ENCODE results near the gene SHMT2.

Gene SHMT2

DNA sequence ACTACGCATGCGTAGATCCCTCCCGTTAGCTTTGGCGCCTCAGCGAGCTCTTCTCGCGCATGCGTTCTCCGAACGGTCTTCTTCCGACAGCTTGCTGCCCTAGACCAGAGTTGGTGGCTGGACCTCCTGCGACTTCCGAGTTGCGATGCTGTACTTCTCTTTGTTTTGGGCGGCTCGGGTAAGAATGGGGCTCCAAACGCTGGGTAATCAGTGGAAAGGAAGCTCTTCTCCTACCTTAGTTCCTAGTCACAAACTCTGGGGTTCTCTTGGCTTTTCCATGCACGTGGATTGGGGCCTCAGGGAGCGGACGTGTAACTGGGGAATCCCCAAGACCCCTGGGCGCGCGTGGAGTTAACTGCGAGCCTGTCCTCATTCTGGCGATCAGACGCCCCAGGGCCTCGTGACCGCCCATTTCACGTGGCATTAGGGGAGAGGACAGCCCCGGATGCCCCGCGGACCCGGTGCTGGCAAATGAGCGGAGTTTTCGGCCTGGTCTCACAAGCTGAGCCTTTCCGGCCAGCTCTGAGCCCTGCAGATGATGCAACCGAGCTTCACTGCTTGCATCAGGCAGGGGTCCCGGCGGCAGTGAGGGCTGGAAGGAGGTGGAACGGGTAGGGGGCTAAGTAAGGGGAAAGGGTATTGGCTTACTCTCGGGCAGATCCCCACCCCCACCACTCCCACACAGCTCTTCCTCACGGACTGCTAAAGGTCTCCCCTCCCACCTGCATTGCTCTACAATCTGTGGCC, at the start of gene SHMT2:
Gene SHMT2, plus strand, starts transcription at position 78 of the 747 bp plus-strand sequence. Its CDS starts 68 bp downstream, at position 146.
- Histone ChIP-seq H3K4me1 (ENCODE audit: control insufficient read depth, insufficient read depth, low read length) (peaks cover 21% of the 10 kb centered on the region), H3K27me3 (ENCODE audit: control insufficient read depth in 1 of 2, insufficient read depth in 2 of 2, low read length in 2 of 2) (peaks cover 19 to 25% of the 10 kb centered on the region in 2 donors), H3K4me3 (ENCODE audit: low read length in 2 of 2) (peak within 1 kb of the TSS; percentile 88 to 90), H3K9ac (ENCODE audit: low read length in 2 of 2) (peak within 1 kb of the TSS; percentile 76 to 78), H3K9me3 (ENCODE audit: control insufficient read depth in 2 of 2, low read length in 2 of 2) (no peaks in the 10 kb centered on the region), H3K36me3 (ENCODE audit: control insufficient read depth in 2 of 2, insufficient read depth in 2 of 2, low read length in 2 of 2) (peaks cover 14 to 25% of the 10 kb centered on the region in 2 donors), H3K27ac (ENCODE audit: low read length) (peak within 1 kb of the TSS; percentile 37)

GRCh38 chr12:57180321-57180989, 49.1 kb upstream of the SHMT2 start:
- H3K27ac ChIP-seq (ENCODE audit: low read length) = no peak overlapping the region
- no peak overlapping the region for H3K4me3 ChIP-seq (ENCODE audit: low read length in 2 of 2)
- H3K4me1 ChIP-seq (ENCODE audit: control insufficient read depth, insufficient read depth, low read length) = peaks cover 4% of the 10 kb centered on the region
- H3K9ac ChIP-seq (ENCODE audit: low read length in 2 of 2) = peak overlapping the region in 1 of 2 donors; percentile 13
- H3K9me3 ChIP-seq (ENCODE audit: control insufficient read depth in 2 of 2, low read length in 2 of 2) = no peaks in the 10 kb centered on the region
- H3K36me3 ChIP-seq (ENCODE audit: control insufficient read depth in 2 of 2, insufficient read depth in 2 of 2, low read length in 2 of 2) = peaks cover 48 to 61% of the 10 kb centered on the region in 2 donors
- H3K27me3 ChIP-seq (ENCODE audit: control insufficient read depth in 1 of 2, insufficient read depth in 2 of 2, low read length in 2 of 2) = no peaks in the 10 kb centered on the region

DNA sequence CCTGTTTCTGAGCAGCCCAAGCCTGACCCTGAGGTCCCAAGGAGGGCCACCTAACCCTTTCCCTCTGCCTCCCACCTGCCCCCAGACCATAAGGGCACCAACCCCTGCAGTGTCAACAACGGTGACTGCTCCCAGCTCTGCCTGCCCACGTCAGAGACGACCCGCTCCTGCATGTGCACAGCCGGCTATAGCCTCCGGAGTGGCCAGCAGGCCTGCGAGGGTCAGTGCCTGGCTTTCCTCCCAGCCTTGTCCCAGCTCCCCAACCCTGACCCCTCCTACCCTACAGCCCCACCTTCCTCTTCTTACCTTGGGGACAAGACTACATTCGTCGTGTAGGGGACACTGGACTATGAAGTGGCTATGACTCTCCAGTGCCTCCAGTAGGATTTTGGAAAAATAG, 48.4 kb upstream of the SHMT2 start:
- H3K9me3 ChIP-seq (ENCODE audit: control insufficient read depth in 2 of 2, low read length in 2 of 2) = no peaks in the 10 kb centered on the region
- no peak overlapping the region for H3K27ac ChIP-seq (ENCODE audit: low read length)
- H3K4me3 ChIP-seq (ENCODE audit: low read length in 2 of 2) = no peak overlapping the region
- peaks cover 55 to 66% of the 10 kb centered on the region in 2 donors for H3K36me3 ChIP-seq (ENCODE audit: control insufficient read depth in 2 of 2, insufficient read depth in 2 of 2, low read length in 2 of 2)
- no peaks in the 10 kb centered on the region for H3K27me3 ChIP-seq (ENCODE audit: control insufficient read depth in 1 of 2, insufficient read depth in 2 of 2, low read length in 2 of 2)
- H3K4me1 ChIP-seq (ENCODE audit: control insufficient read depth, insufficient read depth, low read length) = no peaks in the 10 kb centered on the region
- no peak overlapping the region for H3K9ac ChIP-seq (ENCODE audit: low read length in 2 of 2)

DNA sequence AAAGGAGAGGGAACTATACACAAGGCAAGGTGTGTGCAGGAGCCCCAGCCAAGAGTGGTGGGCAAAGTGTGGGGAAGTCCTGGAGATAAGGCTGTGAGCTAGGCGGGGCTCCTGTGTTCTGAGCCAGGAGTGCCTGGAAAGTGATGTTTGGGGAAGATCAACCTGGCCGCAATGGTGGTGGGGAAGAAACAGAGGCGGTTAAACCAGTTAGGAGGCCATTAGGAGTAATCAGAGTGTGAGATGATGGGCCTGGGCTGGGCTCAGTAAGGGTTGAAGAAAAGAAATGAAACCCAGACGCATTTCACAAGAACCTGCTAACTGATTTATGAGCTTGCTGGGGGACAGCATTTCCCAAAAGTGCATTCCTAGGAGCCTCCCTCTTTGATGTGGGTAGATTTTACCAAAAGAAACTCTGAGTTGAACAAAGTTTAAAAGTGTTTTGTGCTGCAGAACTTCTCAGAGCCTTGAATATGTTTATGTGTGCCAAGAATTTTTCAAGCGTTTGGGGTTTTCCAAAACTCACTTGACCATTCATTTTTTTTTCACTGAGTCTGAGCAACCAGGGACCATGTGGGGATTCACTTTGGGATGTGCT, 47.9 kb upstream of the SHMT2 start:
- H3K36me3 ChIP-seq (ENCODE audit: control insufficient read depth in 2 of 2, insufficient read depth in 2 of 2, low read length in 2 of 2) = peaks cover 59 to 66% of the 10 kb centered on the region in 2 donors

DNA sequence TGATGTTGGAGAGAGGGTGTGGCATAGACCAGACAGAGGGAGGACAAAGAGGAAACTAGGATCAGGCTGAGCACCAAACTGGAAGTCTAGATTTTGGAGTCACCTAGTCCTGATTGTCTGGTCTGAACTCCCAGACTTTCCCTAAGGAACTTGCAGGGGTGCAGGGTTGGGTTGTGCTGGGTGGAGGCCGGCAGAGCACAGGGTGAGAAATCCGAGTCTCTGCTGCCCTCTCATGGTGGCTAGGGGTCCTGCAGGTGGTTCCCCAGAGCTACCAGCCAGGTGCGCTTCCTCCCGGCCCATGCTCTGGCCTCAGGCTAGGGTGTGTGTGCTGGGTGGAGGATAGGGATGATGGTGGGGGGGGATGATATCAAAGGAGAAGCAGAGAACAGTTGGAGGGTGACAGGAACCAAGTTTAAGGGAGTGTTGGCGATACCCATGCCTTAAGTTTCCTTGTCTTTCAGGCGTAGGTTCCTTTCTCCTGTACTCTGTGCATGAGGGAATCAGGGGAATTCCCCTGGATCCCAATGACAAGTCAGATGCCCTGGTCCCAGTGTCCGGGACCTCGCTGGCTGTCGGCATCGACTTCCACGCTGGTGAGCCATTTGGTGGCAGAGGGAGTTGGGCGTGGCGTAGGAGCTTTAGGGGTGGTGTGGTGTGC, 46.5 kb upstream of the SHMT2 start:
- Histone ChIP-seq H3K4me1 (ENCODE audit: control insufficient read depth, insufficient read depth, low read length) (no peaks in the 10 kb centered on the region), H3K4me3 (ENCODE audit: low read length in 2 of 2) (peak overlapping the region in 1 of 2 donors; percentile 22), H3K27me3 (ENCODE audit: control insufficient read depth in 1 of 2, insufficient read depth in 2 of 2, low read length in 2 of 2) (no peaks in the 10 kb centered on the region), H3K9ac (ENCODE audit: low read length in 2 of 2) (no peak overlapping the region), H3K9me3 (ENCODE audit: control insufficient read depth in 2 of 2, low read length in 2 of 2) (no peaks in the 10 kb centered on the region), H3K27ac (ENCODE audit: low read length) (no peak overlapping the region), H3K36me3 (ENCODE audit: control insufficient read depth in 2 of 2, insufficient read depth in 2 of 2, low read length in 2 of 2) (peaks cover 61 to 68% of the 10 kb centered on the region in 2 donors)

More for the DNA sequence above, 47.9 kb upstream of the SHMT2 start:
- Histone ChIP-seq H3K9ac (ENCODE audit: low read length in 2 of 2) (no peak overlapping the region), H3K27me3 (ENCODE audit: control insufficient read depth in 1 of 2, insufficient read depth in 2 of 2, low read length in 2 of 2) (no peaks in the 10 kb centered on the region), H3K4me1 (ENCODE audit: control insufficient read depth, insufficient read depth, low read length) (no peaks in the 10 kb centered on the region), H3K27ac (ENCODE audit: low read length) (no peak overlapping the region), H3K9me3 (ENCODE audit: control insufficient read depth in 2 of 2, low read length in 2 of 2) (no peaks in the 10 kb centered on the region), H3K4me3 (ENCODE audit: low read length in 2 of 2) (no peak overlapping the region)

- H3K27me3 ChIP-seq (ENCODE audit: control insufficient read depth in 1 of 2, insufficient read depth in 2 of 2, low read length in 2 of 2) = no peaks in the 10 kb centered on the region
- no peaks in the 10 kb centered on the region for H3K9me3 ChIP-seq (ENCODE audit: control insufficient read depth in 2 of 2, low read length in 2 of 2)
- no peak overlapping the region for H3K27ac ChIP-seq (ENCODE audit: low read length)
- no peak overlapping the region for H3K9ac ChIP-seq (ENCODE audit: low read length in 2 of 2)
- no peak overlapping the region for H3K4me3 ChIP-seq (ENCODE audit: low read length in 2 of 2)
- H3K36me3 ChIP-seq (ENCODE audit: control insufficient read depth in 2 of 2, insufficient read depth in 2 of 2, low read length in 2 of 2) = peaks cover 58 to 69% of the 10 kb centered on the region in 2 donors
- H3K4me1 ChIP-seq (ENCODE audit: control insufficient read depth, insufficient read depth, low read length) = no peaks in the 10 kb centered on the region
Measured at GRCh38 chr12:57183939-57184725, 45.4 kb upstream of the SHMT2 start.

DNA sequence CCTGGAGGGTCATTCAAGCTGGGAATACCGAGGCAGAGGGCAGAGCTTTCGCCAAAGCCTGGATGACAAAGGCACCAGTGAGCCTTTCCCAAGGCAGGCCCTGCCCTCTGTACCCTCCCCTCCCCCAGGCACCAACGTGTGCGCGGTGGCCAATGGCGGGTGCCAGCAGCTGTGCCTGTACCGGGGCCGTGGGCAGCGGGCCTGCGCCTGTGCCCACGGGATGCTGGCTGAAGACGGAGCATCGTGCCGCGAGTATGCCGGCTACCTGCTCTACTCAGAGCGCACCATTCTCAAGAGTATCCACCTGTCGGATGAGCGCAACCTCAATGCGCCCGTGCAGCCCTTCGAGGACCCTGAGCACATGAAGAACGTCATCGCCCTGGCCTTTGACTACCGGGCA, 44.1 kb upstream of the SHMT2 start:
- no peaks in the 10 kb centered on the region for H3K27me3 ChIP-seq (ENCODE audit: control insufficient read depth in 1 of 2, insufficient read depth in 2 of 2, low read length in 2 of 2)
- H3K9ac ChIP-seq (ENCODE audit: low read length in 2 of 2) = no peak overlapping the region
- H3K36me3 ChIP-seq (ENCODE audit: control insufficient read depth in 2 of 2, insufficient read depth in 2 of 2, low read length in 2 of 2) = peaks cover 53 to 60% of the 10 kb centered on the region in 2 donors
- no peak overlapping the region for H3K4me3 ChIP-seq (ENCODE audit: low read length in 2 of 2)
- H3K4me1 ChIP-seq (ENCODE audit: control insufficient read depth, insufficient read depth, low read length) = no peaks in the 10 kb centered on the region
- no peaks in the 10 kb centered on the region for H3K9me3 ChIP-seq (ENCODE audit: control insufficient read depth in 2 of 2, low read length in 2 of 2)
- no peak overlapping the region for H3K27ac ChIP-seq (ENCODE audit: low read length)

DNA sequence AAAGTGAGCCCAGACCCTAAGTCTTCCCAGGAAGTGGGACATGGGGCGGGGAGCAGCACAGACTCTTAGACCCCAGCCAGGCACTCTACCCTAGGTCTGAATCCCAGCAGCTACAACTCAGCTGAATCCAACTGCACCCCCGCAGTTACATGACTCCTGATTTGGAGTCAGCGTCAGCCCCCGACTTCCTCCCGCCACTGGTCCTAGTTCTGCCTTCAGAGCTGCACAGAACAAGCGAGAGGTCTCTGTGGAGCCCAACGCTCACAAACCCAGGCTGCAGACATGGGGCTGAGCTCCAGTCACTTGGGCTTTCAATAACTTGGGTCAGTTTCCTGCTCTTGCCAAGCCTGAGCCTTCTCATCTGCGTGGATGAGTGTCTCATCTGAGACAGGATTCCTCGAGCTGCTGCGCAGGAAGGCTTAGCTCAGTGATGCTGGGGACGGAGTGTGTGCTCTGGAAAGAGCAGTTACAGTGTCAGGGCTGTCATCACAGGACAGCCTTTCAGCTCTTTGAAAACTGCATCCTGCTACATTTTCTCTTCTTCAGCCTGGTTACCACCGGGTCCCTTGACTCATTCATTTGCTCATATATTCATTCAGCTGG, 43.5 kb upstream of the SHMT2 start:
- H3K4me1 ChIP-seq (ENCODE audit: control insufficient read depth, insufficient read depth, low read length) = no peaks in the 10 kb centered on the region
- H3K27ac ChIP-seq (ENCODE audit: low read length) = no peak overlapping the region
- H3K36me3 ChIP-seq (ENCODE audit: control insufficient read depth in 2 of 2, insufficient read depth in 2 of 2, low read length in 2 of 2) = peaks cover 58 to 61% of the 10 kb centered on the region in 2 donors
- no peaks in the 10 kb centered on the region for H3K27me3 ChIP-seq (ENCODE audit: control insufficient read depth in 1 of 2, insufficient read depth in 2 of 2, low read length in 2 of 2)
- H3K9ac ChIP-seq (ENCODE audit: low read length in 2 of 2) = no peak overlapping the region
- H3K4me3 ChIP-seq (ENCODE audit: low read length in 2 of 2) = no peak overlapping the region
- H3K9me3 ChIP-seq (ENCODE audit: control insufficient read depth in 2 of 2, low read length in 2 of 2) = no peaks in the 10 kb centered on the region

DNA sequence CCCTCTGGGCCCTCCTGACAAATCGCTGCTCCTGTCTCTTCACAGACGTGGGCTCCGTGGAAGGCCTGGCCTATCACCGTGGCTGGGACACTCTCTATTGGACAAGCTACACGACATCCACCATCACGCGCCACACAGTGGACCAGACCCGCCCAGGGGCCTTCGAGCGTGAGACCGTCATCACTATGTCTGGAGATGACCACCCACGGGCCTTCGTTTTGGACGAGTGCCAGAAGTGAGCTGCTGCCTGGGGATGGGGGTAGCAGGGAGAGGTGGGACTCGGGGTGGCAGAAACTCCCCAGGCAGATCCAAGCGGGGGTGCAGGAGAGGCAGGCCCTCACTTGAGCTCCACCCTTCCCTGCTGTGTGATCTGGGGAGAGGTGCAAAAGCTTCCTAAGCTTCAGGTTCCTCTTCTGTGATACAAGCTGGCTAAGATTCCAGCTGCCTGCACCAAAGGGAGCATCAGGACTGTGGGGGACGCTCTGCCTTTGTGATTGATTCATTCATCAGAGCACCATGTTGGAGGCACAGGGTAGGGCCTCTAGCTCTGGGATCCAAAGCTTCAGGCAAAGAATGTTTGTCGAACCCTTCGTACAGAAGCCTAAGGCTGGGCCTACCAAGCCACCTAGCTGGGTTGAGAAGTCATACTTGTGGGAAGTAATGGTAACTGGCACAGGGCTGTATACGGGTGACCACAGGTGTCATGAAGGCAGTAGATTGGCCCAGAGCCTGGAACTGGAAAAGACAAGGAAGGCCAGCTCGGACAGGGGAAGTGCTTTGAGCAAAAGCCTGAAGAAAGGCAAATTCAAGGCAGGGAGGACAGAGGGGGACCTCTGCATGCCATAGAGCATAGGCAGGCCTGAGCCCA, 42.1 kb upstream of the SHMT2 start:
- Histone ChIP-seq H3K36me3 (ENCODE audit: control insufficient read depth in 2 of 2, insufficient read depth in 2 of 2, low read length in 2 of 2) (peaks cover 69 to 70% of the 10 kb centered on the region in 2 donors), H3K27ac (ENCODE audit: low read length) (no peak overlapping the region)

More for the DNA sequence above, 42.1 kb upstream of the SHMT2 start:
- Histone ChIP-seq H3K9ac (ENCODE audit: low read length in 2 of 2) (no peak overlapping the region), H3K27me3 (ENCODE audit: control insufficient read depth in 1 of 2, insufficient read depth in 2 of 2, low read length in 2 of 2) (no peaks in the 10 kb centered on the region), H3K4me3 (ENCODE audit: low read length in 2 of 2) (no peak overlapping the region), H3K4me1 (ENCODE audit: control insufficient read depth, insufficient read depth, low read length) (no peaks in the 10 kb centered on the region), H3K9me3 (ENCODE audit: control insufficient read depth in 2 of 2, low read length in 2 of 2) (no peaks in the 10 kb centered on the region)
